GM12878 (cell line): ENCODE results near the gene SCGB3A1. TPM values are rescaled to one million over a fixed set of nuclear protein-coding genes. Genes with fewer than 3 reads are reported as not detected.

Experiments used
- BHLHE40 ChIP-seq, 2 experiments: fragments of 450-650 bp in 1 of 2; IDR thresholded peaks; 2 replicates each; pipeline ENCODE4 v1.6.1; 2011 to 2017; ENCODE audit warnings: low read depth in 2 of 2, borderline replicate concordance in 1 of 2, improper control_type of control experiment in 1 of 2, low read length in 1 of 2, mild to moderate bottlenecking in 1 of 2
- CBX5 ChIP-seq: sonication (generic); IDR thresholded peaks from 2 replicates; pipeline ENCODE4 v1.6.1; 2016; ENCODE audit warnings: low read depth, moderate library complexity, mild to moderate bottlenecking, inconsistent platforms
- CEBPB ChIP-seq, 2 experiments: fragments of 150-350 bp in 1 of 2; IDR thresholded peaks; 2 replicates each; pipeline ENCODE4 v1.6.1; 2012 to 2014; ENCODE audit warnings: low read depth in 2 of 2, low read length in 2 of 2, borderline replicate concordance in 1 of 2, inconsistent platforms in 1 of 2
- CHD4 ChIP-seq: fragments of 200-600 bp; sonication (generic); IDR thresholded peaks from 2 replicates; pipeline ENCODE4 v1.6.1; 2016; ENCODE audit warnings: mild to moderate bottlenecking
- DPF2 ChIP-seq: fragments of 450-650 bp; IDR thresholded peaks from 2 replicates; pipeline ENCODE4 v1.6.1; 2017; ENCODE audit warnings: mild to moderate bottlenecking
- E4F1 ChIP-seq: fragments of 450-650 bp; IDR thresholded peaks from 2 replicates; pipeline ENCODE4 v1.6.1; 2018; ENCODE audit warnings: borderline replicate concordance, mild to moderate bottlenecking; ENCODE audit not compliant: partially characterized antibody
- ETV6 ChIP-seq, 2 experiments: fragments of 450-650 bp in 1 of 2; IDR thresholded peaks in 1 of 2; conservative IDR thresholded peaks in 1 of 2; 2 replicates each; pipeline ENCODE4 v1.6.1; 2014; ENCODE audit warnings: antibody characterized with exemption in 1 of 2, borderline replicate concordance in 1 of 2, low read depth in 1 of 2, mild to moderate bottlenecking in 1 of 2, moderate library complexity in 1 of 2
- HDAC6 ChIP-seq: fragments of 200-600 bp; sonication (generic); IDR thresholded peaks from one replicate; pipeline ENCODE4 v1.8.0; 2017; ENCODE audit warnings: antibody characterized with exemption; ENCODE audit not compliant: unreplicated experiment
- MAX ChIP-seq: IDR thresholded peaks from 2 replicates; pipeline ENCODE4 v1.6.1; 2012; ENCODE audit warnings: low read depth, low read length, improper control_type of control experiment
- PAX8 ChIP-seq: fragments of 450-650 bp; IDR thresholded peaks from 2 replicates; pipeline ENCODE4 v1.6.1; 2017; ENCODE audit warnings: mild to moderate bottlenecking, moderate library complexity
- PKNOX1 ChIP-seq: fragments of 450-650 bp; IDR thresholded peaks from 2 replicates; pipeline ENCODE4 v1.6.1; 2016; ENCODE audit warnings: mild to moderate bottlenecking
- RAD21 ChIP-seq: IDR thresholded peaks from 2 replicates; pipeline ENCODE4 v1.6.1; 2011; ENCODE audit warnings: mild to moderate bottlenecking, low read depth, low read length, moderate library complexity; ENCODE audit not compliant: insufficient read depth
- TAF1 ChIP-seq: IDR thresholded peaks from 2 replicates; pipeline ENCODE4 v1.6.1; 2011; ENCODE audit warnings: mild to moderate bottlenecking, low read depth, low read length, borderline replicate concordance
- TCF7 ChIP-seq: IDR thresholded peaks from 2 replicates; pipeline ENCODE4 v1.6.1; 2014; ENCODE audit warnings: antibody characterized with exemption, borderline replicate concordance
- YBX1 ChIP-seq: fragments of 450-650 bp; IDR thresholded peaks from 2 replicates; pipeline ENCODE4 v1.6.1; 2016; ENCODE audit warnings: antibody characterized with exemption
- polyA plus RNA-seq, 11 experiments: library from polyadenylated mRNA; depleted of rRNA in 4 of 11; unstranded in 6 of 11; stranded (reverse) in 5 of 11; fragments of >200 nt; fragmentation: Nextera tagmentation in 4 of 11; fragmentation: Illumina TruSeq in 1 of 11; extraction: Ambion mirVana in 4 of 11; extraction: Trizol in 1 of 11; gene quantifications; 1 replicate in 1 of 11; 2 replicates in 10 of 11; pipeline versions ENCODE4 v1.2.1 to v1.2.3, GENCODE V29; 2011 to 2016; ENCODE audit warnings: inconsistent platforms in 2 of 11, missing spikeins in 2 of 11, low read depth in 1 of 11
- total RNA-seq, 4 experiments: library from RNA; depleted of rRNA in 3 of 4; stranded (reverse); fragments of >200 nt in 3 of 4; fragmentation: Illumina TruSeq in 1 of 4; extraction: Trizol in 1 of 4; gene quantifications; 2 replicates each; pipeline versions ENCODE4 v1.2.1 to v1.2.3, GENCODE V29; 2013 to 2021

SCGB3A1 gene
- total and polyA plus RNA-seq, 10 of the 15 experiments (the other 5 are each of a cell fraction or from before 2014, with no cell fraction given): 0.46 TPM; not detected in 9

GRCh38 chr5:180605554-180606214 is 14.4 kb upstream of the SCGB3A1 start (continued):
- no peak for TF ChIP-seq CEBPB (IDR thresholded peaks at IDR 0.05; ENCODE audit: borderline replicate concordance in 1 of 2, low read depth in 2 of 2, low read length in 2 of 2)
- TF ChIP-seq CHD4: no peak
- no peak for TF ChIP-seq YBX1
- TF ChIP-seq RAD21: peak; percentile 61
- no peak for TF ChIP-seq HDAC6
- no peak for TF ChIP-seq PAX8
- TF ChIP-seq TCF7: no peak
- TF ChIP-seq DPF2: no peak
- no peak for TF ChIP-seq CBX5
- no peak for TF ChIP-seq E4F1
- no peak for TF ChIP-seq BHLHE40 (IDR thresholded peaks at IDR 0.05; ENCODE audit: borderline replicate concordance in 1 of 2, low read depth in 2 of 2, low read length in 1 of 2)
- no peak for TF ChIP-seq ETV6 (conservative IDR thresholded peaks at IDR 0.05 in 1 of 2, IDR thresholded peaks at IDR 0.05 in 1 of 2; ENCODE audit: borderline replicate concordance in 1 of 2, low read depth in 1 of 2)
- no peak for TF ChIP-seq PKNOX1
- TF ChIP-seq TAF1: no peak
- no peak for TF ChIP-seq MAX
